Measurements from ENCODE around the gene CEP112. TPM values are rescaled to one million over a fixed set of nuclear protein-coding genes. Genes with fewer than 3 reads are reported as not detected.

Gene CEP112
- total and polyA plus RNA-seq, 2 donors: 12.4 to 36.6 TPM

- Histone ChIP-seq H3K4me3 (ENCODE audit: low read depth, low read length) (no peak overlapping the region), H3K4me1 (ENCODE audit: insufficient read depth) (no peaks in the 10 kb centered on the region), H3K27ac (ENCODE audit: low read depth) (no peak overlapping the region), H3K36me3 (ENCODE audit: insufficient read depth) (no peaks in the 10 kb centered on the region)
- 86% methylated on average over 5 of the region's 5 CpGs for whole genome bisulfite sequencing
- no peak for DNase-seq (ENCODE audit: extremely low spot score)
Observed at GRCh38 chr17:65599650-65600049, 592.3 kb downstream of the CEP112 start.

GRCh38 chr17:65598746-65599145 is 593.2 kb downstream of the CEP112 start:
- no peak for DNase-seq (ENCODE audit: extremely low spot score)
- 97% methylated on average over 1 of the region's 1 CpG for WGBS
- no peak overlapping the region for H3K27ac ChIP-seq (ENCODE audit: low read depth)
- no peak overlapping the region for H3K4me3 ChIP-seq (ENCODE audit: low read depth, low read length)
- H3K36me3 ChIP-seq (ENCODE audit: insufficient read depth): no peaks in the 10 kb centered on the region
- no peaks in the 10 kb centered on the region for H3K4me1 ChIP-seq (ENCODE audit: insufficient read depth)

GRCh38 chr17:65595071-65595656 is 596.8 kb downstream of the CEP112 start:
- no peak overlapping the region for H3K27ac ChIP-seq (ENCODE audit: low read depth)
- H3K36me3 ChIP-seq (ENCODE audit: insufficient read depth): no peaks in the 10 kb centered on the region
- DNase-seq (ENCODE audit: extremely low spot score): no peak
- H3K4me3 ChIP-seq (ENCODE audit: low read depth, low read length): no peak overlapping the region
- no peaks in the 10 kb centered on the region for H3K4me1 ChIP-seq (ENCODE audit: insufficient read depth)
- WGBS: 50% methylated on average over 4 of the region's 4 CpGs

GRCh38 chr17:65593855-65594845 is 597.8 kb downstream of the CEP112 start:
- DNase-seq (ENCODE audit: extremely low spot score): no peak
- H3K4me1 ChIP-seq (ENCODE audit: insufficient read depth): no peaks in the 10 kb centered on the region
- H3K36me3 ChIP-seq (ENCODE audit: insufficient read depth): no peaks in the 10 kb centered on the region
- H3K27ac ChIP-seq (ENCODE audit: low read depth): no peak overlapping the region
- H3K4me3 ChIP-seq (ENCODE audit: low read depth, low read length): no peak overlapping the region
- WGBS: 21% methylated on average over 18 of the region's 18 CpGs

- Histone ChIP-seq H3K4me3 (ENCODE audit: low read depth, low read length) (no peak overlapping the region), H3K36me3 (ENCODE audit: insufficient read depth) (no peaks in the 10 kb centered on the region), H3K4me1 (ENCODE audit: insufficient read depth) (no peaks in the 10 kb centered on the region), H3K27ac (ENCODE audit: low read depth) (no peak overlapping the region)
- DNase-seq (ENCODE audit: extremely low spot score): no peak
- WGBS: 79% methylated on average over 19 of the region's 19 CpGs
Observed at GRCh38 chr17:65593092-65593854, 598.7 kb downstream of the CEP112 start.

GRCh38 chr17:65592125-65592965 is 599.6 kb downstream of the CEP112 start:
- H3K4me1 ChIP-seq (ENCODE audit: insufficient read depth): no peaks in the 10 kb centered on the region
- WGBS: 89% methylated on average over 7 of the region's 7 CpGs
- no peak overlapping the region for H3K4me3 ChIP-seq (ENCODE audit: low read depth, low read length)
- DNase-seq (ENCODE audit: extremely low spot score): no peak
- no peaks in the 10 kb centered on the region for H3K36me3 ChIP-seq (ENCODE audit: insufficient read depth)
- H3K27ac ChIP-seq (ENCODE audit: low read depth): no peak overlapping the region

- no peak overlapping the region for H3K4me3 ChIP-seq (ENCODE audit: low read depth, low read length)
Observed at GRCh38 chr17:65589321-65589720, 602.6 kb downstream of the CEP112 start.

GRCh38 chr17:65588181-65588808 is 603.6 kb downstream of the CEP112 start:
- Histone ChIP-seq H3K4me1 (ENCODE audit: insufficient read depth) (no peaks in the 10 kb centered on the region), H3K4me3 (ENCODE audit: low read depth, low read length) (no peak overlapping the region), H3K27ac (ENCODE audit: low read depth) (no peak overlapping the region), H3K36me3 (ENCODE audit: insufficient read depth) (no peaks in the 10 kb centered on the region)
- DNase-seq (ENCODE audit: extremely low spot score): no peak
- WGBS: 61% methylated on average over 9 of the region's 9 CpGs

More at GRCh38 chr17:65589321-65589720, 602.6 kb downstream of the CEP112 start:
- WGBS: 59% methylated on average over 5 of the region's 5 CpGs
- H3K4me1 ChIP-seq (ENCODE audit: insufficient read depth): no peaks in the 10 kb centered on the region
- no peaks in the 10 kb centered on the region for H3K36me3 ChIP-seq (ENCODE audit: insufficient read depth)
- DNase-seq (ENCODE audit: extremely low spot score): no peak
- no peak overlapping the region for H3K27ac ChIP-seq (ENCODE audit: low read depth)

GRCh38 chr17:65587534-65588180 is 604.3 kb downstream of the CEP112 start:
- Histone ChIP-seq H3K4me1 (ENCODE audit: insufficient read depth) (no peaks in the 10 kb centered on the region), H3K36me3 (ENCODE audit: insufficient read depth) (no peaks in the 10 kb centered on the region), H3K27ac (ENCODE audit: low read depth) (no peak overlapping the region), H3K4me3 (ENCODE audit: low read depth, low read length) (no peak overlapping the region)
- WGBS: 43% methylated on average over 10 of the region's 10 CpGs
- DNase-seq (ENCODE audit: extremely low spot score): no peak

DNA sequence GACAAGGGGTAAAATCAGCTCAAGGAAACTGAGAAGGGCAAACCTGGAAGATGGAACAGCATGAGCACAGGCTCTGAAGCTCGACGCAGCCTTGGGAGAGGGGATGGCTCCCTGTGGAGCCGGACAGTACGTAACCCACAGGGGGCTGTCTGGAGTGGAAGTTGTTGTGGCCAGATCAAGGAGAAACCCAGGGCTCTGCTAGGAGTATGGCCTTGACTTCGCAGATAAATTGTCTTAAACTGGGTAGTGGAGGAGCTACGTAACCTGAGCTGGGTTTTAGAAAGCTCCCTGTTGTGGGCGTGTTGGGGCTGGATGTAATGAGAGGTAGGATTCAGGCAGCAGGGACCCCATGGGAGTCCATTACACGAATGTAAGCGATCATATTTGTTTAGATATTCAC is 605.0 kb downstream of the CEP112 start:
- no peaks in the 10 kb centered on the region for H3K36me3 ChIP-seq (ENCODE audit: insufficient read depth)
- no peak overlapping the region for H3K27ac ChIP-seq (ENCODE audit: low read depth)
- 82% methylated on average over 9 of the region's 9 CpGs for WGBS
- no peaks in the 10 kb centered on the region for H3K4me1 ChIP-seq (ENCODE audit: insufficient read depth)
- no peak overlapping the region for H3K4me3 ChIP-seq (ENCODE audit: low read depth, low read length)
- DNase-seq (ENCODE audit: extremely low spot score): no peak
